Calu3 (cell line): ENCODE data around the gene TCOF1. TPM values are rescaled to one million over a fixed set of nuclear protein-coding genes. Genes with fewer than 3 reads are reported as not detected.
A peak's percentile ranks its signal among the peaks of the same experiment; 100 is the strongest.

ENCODE experiments used
- BruUV-seq: library from RNA; stranded (reverse); fragments of 400-500 nt; replicated peaks from 2 replicates; lab custom pipeline; 2021; lab: Mats Ljungman, UMichigan
- CTCF ChIA-PET: fragments of 300-600 bp; sonication (Branson Sonifier 250); formaldehyde crosslinking; loops from one replicate; lab custom pipeline; 2022; ENCODE audit warnings: antibody characterized with exemption; lab: Charles Lee
- DNase-seq: peaks from one replicate; pipeline ENCODE4 v3.0.0; 2022
- H3K27ac Mint-ChIP-seq: one replicate; pipeline ENCODE4 v1.8.0; 2022; ENCODE audit warnings: mixed read lengths; ENCODE audit not compliant: unreplicated experiment
- H3K27me3 Mint-ChIP-seq: one replicate; pipeline ENCODE4 v1.8.0; 2022; ENCODE audit warnings: mixed read lengths; ENCODE audit not compliant: unreplicated experiment
- H3K36me3 Mint-ChIP-seq: one replicate; pipeline ENCODE4 v1.8.0; 2022; ENCODE audit warnings: mild to moderate bottlenecking, moderate library complexity, mixed read lengths; ENCODE audit not compliant: insufficient read depth, unreplicated experiment
- H3K4me1 Mint-ChIP-seq: one replicate; pipeline ENCODE4 v1.8.0; 2022; ENCODE audit warnings: mild to moderate bottlenecking, low read depth, mixed read lengths; ENCODE audit not compliant: unreplicated experiment
- H3K4me3 Mint-ChIP-seq: one replicate; pipeline ENCODE4 v1.8.0; 2022; ENCODE audit warnings: mild to moderate bottlenecking, low read depth, moderate library complexity, mixed read lengths; ENCODE audit not compliant: unreplicated experiment
- H3K9me3 Mint-ChIP-seq: one replicate; pipeline ENCODE4 v1.8.0; 2022; ENCODE audit warnings: low read depth, mixed read lengths; ENCODE audit not compliant: unreplicated experiment
- CTCF ChIP-seq: fragments of 200-600 bp; IDR thresholded peaks from one replicate; pipeline ENCODE4 v1.8.0; 2022; ENCODE audit warnings: antibody characterized with exemption; ENCODE audit not compliant: unreplicated experiment
- intact Hi-C: fragments of 100-400 bp; cut with micrococcal nuclease; formaldehyde crosslinking; loops from one replicate; pipeline ENCODE4 v1.10.0; 2022; ENCODE audit not compliant: unreplicated experiment
- total RNA-seq: library from RNA; stranded (reverse); gene quantifications from 2 replicates; pipeline ENCODE4 v1.2.3, GENCODE V29; 2022

The TCOF1 gene
- total RNA-seq, 1 experiment from 2014 or later = 106 TPM

GRCh38 chr5:150322202-150322601, 35.3 kb upstream of the TCOF1 start:
- H3K27me3 Mint-ChIP-seq = no peaks in the 10 kb centered on the region
- peak; percentile 56 for DNase-seq
- no peak overlapping the region for H3K4me3 Mint-ChIP-seq
- no TSS peak for BruUV-seq
- H3K27ac Mint-ChIP-seq = peak overlapping the region; percentile 81
- no peak for TF ChIP-seq CTCF
- H3K9me3 Mint-ChIP-seq = peaks cover 3% of the 10 kb centered on the region
- no peaks in the 10 kb centered on the region for H3K36me3 Mint-ChIP-seq
- peaks cover 51% of the 10 kb centered on the region for H3K4me1 Mint-ChIP-seq
- intact Hi-C loops = no loop called here
- CTCF ChIA-PET = no interaction called here

- H3K27ac Mint-ChIP-seq = no peak overlapping the region
- H3K36me3 Mint-ChIP-seq = no peaks in the 10 kb centered on the region
- H3K4me1 Mint-ChIP-seq = peaks cover 42% of the 10 kb centered on the region
- no peaks in the 10 kb centered on the region for H3K27me3 Mint-ChIP-seq
- no peak overlapping the region for H3K4me3 Mint-ChIP-seq
- CTCF ChIA-PET = no interaction called here
- BruUV-seq = no TSS peak
- DNase-seq = no peak
- intact Hi-C loops = no loop called here
- H3K9me3 Mint-ChIP-seq = peaks cover 3% of the 10 kb centered on the region
- no peak for TF ChIP-seq CTCF
Observed at GRCh38 chr5:150323092-150323491, 34.4 kb upstream of the TCOF1 start.

GRCh38 chr5:150323819-150324218, 33.7 kb upstream of the TCOF1 start:
- Mint-ChIP-seq H3K4me1 (peaks cover 35% of the 10 kb centered on the region), H3K4me3 (no peak overlapping the region), H3K27me3 (no peaks in the 10 kb centered on the region), H3K36me3 (no peaks in the 10 kb centered on the region), H3K9me3 (peaks cover 3% of the 10 kb centered on the region), H3K27ac (no peak overlapping the region)
- intact Hi-C loops = no loop called here
- no peak for DNase-seq
- BruUV-seq = no TSS peak
- TF ChIP-seq CTCF = no peak
- CTCF ChIA-PET = interaction anchor here (0.7 kb wide), 1 partner anchor 397 kb away, joined by 9 read pairs; no protein-coding TSS in a partner anchor

- Mint-ChIP-seq H3K4me1 (peaks cover 19% of the 10 kb centered on the region), H3K36me3 (no peaks in the 10 kb centered on the region), H3K27me3 (no peaks in the 10 kb centered on the region), H3K27ac (no peak overlapping the region), H3K4me3 (no peak overlapping the region), H3K9me3 (peaks cover 3% of the 10 kb centered on the region)
- no peak for TF ChIP-seq CTCF
- intact Hi-C loops = no loop called here
- CTCF ChIA-PET = interaction anchor here (0.7 to 1.5 kb wide), 3 partner anchors 12 to 180 kb away, joined by 3 to 4 read pairs (median 3); no protein-coding TSS in a partner anchor
- BruUV-seq = no TSS peak
- DNase-seq = no peak
Observed at GRCh38 chr5:150325426-150325825, 32.1 kb upstream of the TCOF1 start.
